ENCODE data around the gene TBX6.

DNA sequence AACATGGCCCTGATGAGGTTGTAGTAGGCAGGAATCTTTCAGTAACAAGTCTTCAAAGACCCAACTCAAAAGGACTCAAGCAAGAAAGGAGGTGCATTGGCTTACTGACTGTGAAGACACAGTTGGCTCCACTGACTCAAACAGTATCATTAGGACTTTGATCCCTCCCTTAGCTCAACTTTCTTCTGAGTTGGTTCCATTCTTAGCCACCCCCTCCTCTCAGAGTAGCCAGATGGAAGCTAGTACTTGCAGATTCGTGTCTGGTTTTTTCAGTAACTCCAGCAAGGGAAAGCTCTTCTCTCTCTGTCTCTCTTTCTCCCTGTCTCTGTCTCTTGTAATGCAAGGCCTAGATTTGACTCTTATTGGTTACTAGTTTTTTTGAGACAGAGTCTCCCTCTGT is 36.3 kb upstream of the TBX6 start:
- TF ChIP-seq, protein P1, sequence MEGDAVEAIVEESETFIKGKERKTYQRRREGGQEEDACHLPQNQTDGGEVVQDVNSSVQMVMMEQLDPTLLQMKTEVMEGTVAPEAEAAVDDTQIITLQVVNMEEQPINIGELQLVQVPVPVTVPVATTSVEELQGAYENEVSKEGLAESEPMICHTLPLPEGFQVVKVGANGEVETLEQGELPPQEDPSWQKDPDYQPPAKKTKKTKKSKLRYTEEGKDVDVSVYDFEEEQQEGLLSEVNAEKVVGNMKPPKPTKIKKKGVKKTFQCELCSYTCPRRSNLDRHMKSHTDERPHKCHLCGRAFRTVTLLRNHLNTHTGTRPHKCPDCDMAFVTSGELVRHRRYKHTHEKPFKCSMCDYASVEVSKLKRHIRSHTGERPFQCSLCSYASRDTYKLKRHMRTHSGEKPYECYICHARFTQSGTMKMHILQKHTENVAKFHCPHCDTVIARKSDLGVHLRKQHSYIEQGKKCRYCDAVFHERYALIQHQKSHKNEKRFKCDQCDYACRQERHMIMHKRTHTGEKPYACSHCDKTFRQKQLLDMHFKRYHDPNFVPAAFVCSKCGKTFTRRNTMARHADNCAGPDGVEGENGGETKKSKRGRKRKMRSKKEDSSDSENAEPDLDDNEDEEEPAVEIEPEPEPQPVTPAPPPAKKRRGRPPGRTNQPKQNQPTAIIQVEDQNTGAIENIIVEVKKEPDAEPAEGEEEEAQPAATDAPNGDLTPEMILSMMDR (IDR thresholded peaks at IDR 0.05): no peak
- no peak for TF ChIP-seq POLR2AphosphoS5 (IDR thresholded peaks at IDR 0.05; ENCODE audit: low read depth, low read length)
